Testis (tissue), 3 donors: ENCODE measurements around the gene TTK. TPM values are rescaled to one million over a fixed set of nuclear protein-coding genes. Genes with fewer than 3 reads are reported as not detected.
"Not testable (repeated sequence)": the region's sequence is repeated elsewhere in the genome, so short reads cannot be mapped to it uniquely, and the experiment has no call there.

Experiments used
- DNase-seq: peaks from one replicate; pipeline ENCODE4 v3.0.0-alpha.2; 2019
- H3K27ac ChIP-seq, 2 donors: fragments of 200-600 bp; sonication (generic); one replicate each; pipeline ENCODE4 v1.5.1; 2019
- H3K27me3 ChIP-seq: fragments of 200-600 bp; sonication (generic); one replicate; pipeline ENCODE4 v1.5.1; 2019
- H3K36me3 ChIP-seq: fragments of 200-600 bp; sonication (generic); one replicate; pipeline ENCODE4 v1.5.1; 2017; ENCODE audit warnings: low read depth; ENCODE audit errors: missing control alignments
- H3K4me1 ChIP-seq: fragments of 200-600 bp; sonication (generic); one replicate; pipeline ENCODE4 v1.5.1; 2019
- H3K4me3 ChIP-seq, 2 donors: fragments of 200-600 bp; sonication (generic); one replicate each; pipeline ENCODE4 v1.5.1; 2017 to 2019
- H3K9me3 ChIP-seq: fragments of 200-600 bp; sonication (generic); one replicate; pipeline ENCODE4 v1.5.1; 2017
- CTCF ChIP-seq, 3 experiments: fragments of 450-650 bp in 2 of 3; fragments of 200-600 bp in 1 of 3; sonication (generic) in 1 of 3; IDR thresholded peaks; one replicate each; pipeline ENCODE4 v1.5.1; 2016 to 2019; ENCODE audit warnings: antibody characterized with exemption in 3 of 3, mild to moderate bottlenecking in 2 of 3, moderate library complexity in 1 of 3
- POLR2A ChIP-seq: fragments of 450-650 bp; IDR thresholded peaks from one replicate; pipeline ENCODE4 v1.6.1; 2017; ENCODE audit warnings: antibody characterized with exemption, mild to moderate bottlenecking, moderate library complexity
- WGBS, 2 donors: methylation state at CpG; one replicate each; pipeline ENCODE4 v1.1.5; 2018; 5-methylcytosine and 5-hydroxymethylcytosine counted together
- intact Hi-C: fragments of 100-400 bp; cut with DNase I; formaldehyde crosslinking; loops from one replicate; pipeline ENCODE4 v1.15.1; 2023; ENCODE audit warnings: low total_unique reads
- polyA plus RNA-seq: library from polyadenylated mRNA; stranded (reverse); fragments of 350-450 nt; fragmentation: Illumina TruSeq; extraction: RNeasy Lipid Tissue Mini Kit (QIAGEN cat#74804); gene quantifications from one replicate; pipeline ENCODE4 v1.2.3, GENCODE V29; 2014; ENCODE audit warnings: low read depth, low replicate concordance; ENCODE audit not compliant: insufficient read depth
- total RNA-seq, 2 donors: library from RNA; depleted of rRNA; stranded (reverse); fragments of >200 nt; gene quantifications; one replicate each; pipeline ENCODE4 v1.2.3, GENCODE V29; 2016

Gene TTK
- total and polyA plus RNA-seq, 3 donors from 2014 or later: 27.4 to 34.6 (median 28.0) TPM

- Histone ChIP-seq H3K36me3 (no peaks in the 10 kb centered on the region), H3K27ac (no peak overlapping the region), H3K27me3 (no peaks in the 10 kb centered on the region), H3K4me3 (no peak overlapping the region), H3K9me3 (no peaks in the 10 kb centered on the region), H3K4me1 (no peaks in the 10 kb centered on the region)
- no peak for TF ChIP-seq POLR2A
- TF ChIP-seq CTCF (IDR thresholded peaks at IDR 0.05): no peak
- WGBS, 2 donors: 80 to 97% methylated on average over 4 of the region's 4 CpGs
- no peak for DNase-seq
- intact Hi-C loops: no loop called here
Measured at GRCh38 chr6:80022803-80023202, 18.4 kb downstream of the TTK start.

GRCh38 chr6:80028589-80028988 is 24.1 kb downstream of the TTK start:
- no peak for TF ChIP-seq POLR2A
- no peak for TF ChIP-seq CTCF (IDR thresholded peaks at IDR 0.05)
- no peaks in the 10 kb centered on the region for H3K27me3 ChIP-seq
- no peak overlapping the region for H3K27ac ChIP-seq
- no peaks in the 10 kb centered on the region for H3K9me3 ChIP-seq
- H3K4me3 ChIP-seq: no peak overlapping the region
- no peaks in the 10 kb centered on the region for H3K36me3 ChIP-seq
- 78 to 99% methylated on average over 3 of the region's 3 CpGs for WGBS, 2 donors
- no peaks in the 10 kb centered on the region for H3K4me1 ChIP-seq
- intact Hi-C loops: no loop called here
- no peak for DNase-seq

GRCh38 chr6:80029470-80029869 is 25.0 kb downstream of the TTK start:
- H3K4me3 ChIP-seq: no peak overlapping the region
- H3K9me3 ChIP-seq: no peaks in the 10 kb centered on the region
- whole genome bisulfite sequencing, 2 donors: 76 to 83% methylated on average over 3 of the region's 3 CpGs
- DNase-seq: no peak
- no peak overlapping the region for H3K27ac ChIP-seq
- no peak for TF ChIP-seq CTCF (IDR thresholded peaks at IDR 0.05)
- no peak for TF ChIP-seq POLR2A
- no peaks in the 10 kb centered on the region for H3K4me1 ChIP-seq
- intact Hi-C loops: no loop called here
- H3K27me3 ChIP-seq: no peaks in the 10 kb centered on the region
- no peaks in the 10 kb centered on the region for H3K36me3 ChIP-seq

GRCh38 chr6:80048220-80048619 is 43.8 kb downstream of the TTK start:
- WGBS, 2 donors: 94 to 100% methylated on average over 3 of the region's 3 CpGs
- H3K27me3 ChIP-seq, H3K36me3 ChIP-seq, H3K4me1 ChIP-seq, H3K4me3 ChIP-seq, DNase-seq, intact Hi-C loops, H3K27ac ChIP-seq, H3K9me3 ChIP-seq: not testable (repeated sequence)

- no peak for DNase-seq
- TF ChIP-seq POLR2A (no peak), CTCF (IDR thresholded peaks at IDR 0.05) (no peak)
- intact Hi-C loops: no loop called here
- Histone ChIP-seq H3K4me3 (no peak overlapping the region), H3K36me3 (no peaks in the 10 kb centered on the region), H3K9me3 (no peaks in the 10 kb centered on the region), H3K27me3 (no peaks in the 10 kb centered on the region), H3K4me1 (no peaks in the 10 kb centered on the region), H3K27ac (no peak overlapping the region)
Measured at GRCh38 chr6:80060774-80061173, 56.3 kb downstream of the TTK start.

- H3K4me3 ChIP-seq, DNase-seq, H3K36me3 ChIP-seq, intact Hi-C loops, H3K4me1 ChIP-seq, H3K27ac ChIP-seq, H3K27me3 ChIP-seq, H3K9me3 ChIP-seq: not testable (repeated sequence)
- WGBS, 2 donors: 66 to 79% methylated on average over 7 of the region's 7 CpGs
Measured at GRCh38 chr6:80068146-80068545, 63.7 kb downstream of the TTK start.

- H3K27ac ChIP-seq, DNase-seq, H3K27me3 ChIP-seq, H3K36me3 ChIP-seq, H3K9me3 ChIP-seq, H3K4me3 ChIP-seq, H3K4me1 ChIP-seq, intact Hi-C loops: not testable (repeated sequence)
- WGBS, 2 donors: 90 to 91% methylated on average over 18 to 19 of the region's 19 CpGs
Measured at GRCh38 chr6:80070431-80070830, 66.0 kb downstream of the TTK start.
